HL-60 (cell line): Measurements from ENCODE around the gene EBF3.

ENCODE experiments used
- CTCF ChIP-seq: IDR thresholded peaks from one replicate; pipeline ENCODE4 v1.5.1; 2011; ENCODE audit warnings: low read length, control low read depth, inconsistent platforms; ENCODE audit not compliant: insufficient read depth
- GABPA ChIP-seq: IDR thresholded peaks from 2 replicates; pipeline ENCODE4 v1.6.1; 2012; ENCODE audit warnings: low read depth
- POLR2AphosphoS5 ChIP-seq: IDR thresholded peaks from 2 replicates; pipeline ENCODE4 v1.6.1; 2012; ENCODE audit warnings: low read depth

DNA sequence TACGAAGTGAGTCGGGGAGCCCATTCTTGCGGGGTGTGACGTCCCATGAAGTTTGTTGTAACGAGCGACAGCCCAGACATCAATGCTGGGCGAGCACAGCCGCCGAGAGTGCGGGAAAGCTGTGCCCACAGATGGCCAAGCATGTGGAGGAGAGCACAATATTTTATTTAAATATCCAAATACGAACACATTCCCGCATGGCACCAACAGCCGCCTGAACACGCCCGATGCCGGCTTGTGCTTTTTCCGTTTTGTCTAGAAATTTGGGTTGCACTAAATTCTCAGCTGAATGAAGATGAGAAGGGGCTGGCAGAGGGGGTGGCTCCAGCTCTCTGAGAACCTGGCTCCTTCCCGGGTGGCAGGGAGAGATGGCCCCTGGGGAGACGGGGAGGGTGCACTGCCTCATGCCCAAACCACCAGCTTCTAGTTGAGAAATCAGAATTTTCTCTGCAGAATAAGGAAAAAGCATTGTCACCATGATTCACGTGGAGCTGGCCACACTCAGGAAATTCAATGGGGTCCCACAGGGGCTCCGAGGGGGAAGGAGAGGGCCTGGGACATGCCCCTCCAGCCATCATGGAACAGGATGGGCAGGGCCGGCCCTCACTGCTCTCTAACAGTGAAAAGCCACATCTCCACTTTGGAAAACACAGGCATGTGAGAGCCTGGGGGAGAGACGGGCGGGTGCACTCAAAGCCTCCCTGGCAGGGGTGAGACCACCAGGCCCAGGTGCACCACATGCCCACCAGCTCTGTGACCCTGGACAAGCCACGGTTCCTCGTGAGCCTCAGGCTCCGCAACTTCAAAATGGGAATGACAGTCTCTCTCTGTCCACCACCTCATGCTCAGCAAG is 48.3 kb downstream of the EBF3 start:
- no peak for TF ChIP-seq CTCF
- no peak for TF ChIP-seq POLR2AphosphoS5
- no peak for TF ChIP-seq GABPA
